HEK293T (cell line): Measurements from ENCODE around the gene IMPDH2.
A peak's percentile ranks its signal among the peaks of the same experiment; 100 is the strongest.

Experiments used
- CTCF ChIA-PET: fragments of 350-600 bp; formaldehyde crosslinking; extraction: SDS; loops from one replicate; lab custom pipeline; 2021; ENCODE audit warnings: antibody characterized with exemption, inconsistent platforms; lab: Yijun Ruan, JAX
- POLR2A ChIA-PET: fragments of 350-600 bp; formaldehyde crosslinking; extraction: SDS; loops from one replicate; lab custom pipeline; 2020; ENCODE audit warnings: antibody characterized with exemption, inconsistent platforms; lab: Yijun Ruan, JAX
- DNase-seq: peaks from one replicate; pipeline ENCODE4 v3.0.0; 2012; ENCODE audit warnings: mixed read lengths; ENCODE audit errors: extremely low spot score
- ARNT ChIP-seq: fragments of 450-650 bp; IDR thresholded peaks from 2 replicates; pipeline ENCODE4 v1.6.1; 2017; ENCODE audit warnings: mild to moderate bottlenecking
- BHLHE40 ChIP-seq: fragments of 450-650 bp; IDR thresholded peaks from 2 replicates; pipeline ENCODE4 v1.6.1; 2016; ENCODE audit warnings: mild to moderate bottlenecking, moderate library complexity, borderline replicate concordance
- CTBP1 ChIP-seq: fragments of 450-650 bp; IDR thresholded peaks from 2 replicates; pipeline ENCODE4 v1.6.1; 2016; ENCODE audit warnings: borderline replicate concordance
- ELF4 ChIP-seq: fragments of 450-650 bp; IDR thresholded peaks from 2 replicates; pipeline ENCODE4 v1.6.1; 2017; ENCODE audit warnings: antibody characterized with exemption
- FOXA1 ChIP-seq: fragments of 450-650 bp; IDR thresholded peaks from 2 replicates; pipeline ENCODE4 v1.6.1; 2016; ENCODE audit warnings: mild to moderate bottlenecking
- FOXK2 ChIP-seq: fragments of 450-650 bp; IDR thresholded peaks from 2 replicates; pipeline ENCODE4 v1.6.1; 2016; ENCODE audit warnings: mild to moderate bottlenecking
- FOXM1 ChIP-seq: fragments of 450-650 bp; IDR thresholded peaks from 2 replicates; pipeline ENCODE4 v1.6.1; 2017; ENCODE audit warnings: mild to moderate bottlenecking, borderline replicate concordance
- HDGF ChIP-seq: fragments of 450-650 bp; IDR thresholded peaks from 2 replicates; pipeline ENCODE4 v1.6.1; 2017; ENCODE audit warnings: antibody characterized with exemption, borderline replicate concordance
- L3MBTL2 ChIP-seq: fragments of 450-650 bp; conservative IDR thresholded peaks from 2 replicates; pipeline ENCODE4 v1.6.1; 2016; ENCODE audit warnings: mild to moderate bottlenecking
- LEF1 ChIP-seq: fragments of 450-650 bp; IDR thresholded peaks from 2 replicates; pipeline ENCODE4 v1.6.1; 2017; ENCODE audit warnings: mild to moderate bottlenecking, borderline replicate concordance
- NFRKB ChIP-seq: fragments of 450-650 bp; IDR thresholded peaks from 2 replicates; pipeline ENCODE4 v1.6.1; 2016; ENCODE audit warnings: mild to moderate bottlenecking, moderate library complexity
- PKNOX1 ChIP-seq: fragments of 450-650 bp; IDR thresholded peaks from 2 replicates; pipeline ENCODE4 v1.6.1; 2016
- SP1 ChIP-seq: fragments of 450-650 bp; IDR thresholded peaks from 2 replicates; pipeline ENCODE4 v1.6.1; 2017
- SUZ12 ChIP-seq: fragments of 450-650 bp; IDR thresholded peaks from 2 replicates; pipeline ENCODE4 v1.6.1; 2016; ENCODE audit warnings: mild to moderate bottlenecking
- TARDBP ChIP-seq: fragments of 450-650 bp; IDR thresholded peaks from 2 replicates; pipeline ENCODE4 v1.6.1; 2016
- ZNF384 ChIP-seq: fragments of 450-650 bp; IDR thresholded peaks from 2 replicates; pipeline ENCODE4 v1.6.1; 2016

Gene IMPDH2

GRCh38 chr3:49029563-49029884 is 326 bp upstream of the IMPDH2 start:
- ChIA-PET POLR2A (interaction anchor here (0.5 to 2.3 kb wide), 21 partner anchors 10 to 312 kb away, joined by 3 to 36 read pairs (median 5); partner anchors contain the start of genes DALRD3, IP6K2, LAMB2 and QARS1), CTCF (interaction anchor here (1.4 kb wide), 1 partner anchor 290 kb away, joined by 3 read pairs; no protein-coding TSS in a partner anchor)
- no peak for DNase-seq
- no peak for TF ChIP-seq L3MBTL2
- TF ChIP-seq SUZ12 = no peak
- no peak for TF ChIP-seq PKNOX1
- no peak for TF ChIP-seq ARNT
- no peak for TF ChIP-seq NFRKB
- TF ChIP-seq LEF1 = no peak
- no peak for TF ChIP-seq FOXK2
- TF ChIP-seq TARDBP = no peak
- TF ChIP-seq ELF4 = no peak

- ChIA-PET CTCF (interaction anchor here (0.7 to 1.4 kb wide), 2 partner anchors 40 to 289 kb away, joined by 3 to 6 read pairs; no protein-coding TSS in a partner anchor), POLR2A (interaction anchor here (1.9 to 2.3 kb wide), 2 partner anchors 9 to 40 kb away, joined by 22 to 36 read pairs; partner anchors contain the start of gene DALRD3)
- TF ChIP-seq TARDBP = no peak
- TF ChIP-seq CTBP1 = no peak
- no peak for TF ChIP-seq FOXA1
- TF ChIP-seq FOXM1 = no peak
- no peak for TF ChIP-seq LEF1
- no peak for TF ChIP-seq NFRKB
- TF ChIP-seq SP1 = no peak
- TF ChIP-seq BHLHE40 = no peak
- TF ChIP-seq FOXK2 = no peak
- TF ChIP-seq L3MBTL2 = no peak
- no peak for TF ChIP-seq HDGF
- no peak for TF ChIP-seq SUZ12
- no peak for TF ChIP-seq PKNOX1
- TF ChIP-seq ARNT = no peak
- no peak for TF ChIP-seq ZNF384
- no peak for TF ChIP-seq ELF4
- no peak for DNase-seq
These were observed 913 bp downstream of the IMPDH2 start for GRCh38 chr3:49028298-49028672.

DNA sequence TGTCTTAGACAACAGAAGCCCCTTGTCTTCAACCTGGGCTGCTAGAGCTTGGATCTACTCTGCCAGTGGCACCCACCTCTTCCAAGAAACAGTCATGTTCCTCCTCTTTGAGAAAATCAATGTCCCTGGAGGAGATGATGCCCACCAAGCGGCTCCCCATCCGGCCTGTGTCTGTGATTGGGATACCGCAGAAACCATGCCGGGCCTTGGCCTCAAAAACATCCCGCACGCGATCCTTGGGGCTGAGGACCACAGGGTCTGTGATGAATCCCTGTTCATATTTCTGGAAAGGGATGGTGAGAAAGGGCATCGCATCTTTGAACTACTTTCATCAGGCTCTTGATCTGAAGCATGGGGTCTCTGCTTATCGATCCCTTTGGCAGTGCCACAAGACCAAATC is 1.6 kb downstream of the IMPDH2 start:
- POLR2A ChIA-PET = interaction anchor here (2.3 to 2.5 kb wide), 2 partner anchors 20 to 39 kb away, joined by 13 to 22 read pairs; partner anchors contain the start of gene WDR6
- DNase-seq = no peak
- CTCF ChIA-PET = no interaction called here
- no peak for TF ChIP-seq ARNT
- TF ChIP-seq NFRKB = no peak
- no peak for TF ChIP-seq BHLHE40
- no peak for TF ChIP-seq FOXK2
- no peak for TF ChIP-seq CTBP1
- TF ChIP-seq FOXM1 = no peak
- no peak for TF ChIP-seq SUZ12
- no peak for TF ChIP-seq TARDBP
- no peak for TF ChIP-seq L3MBTL2
- no peak for TF ChIP-seq HDGF
- TF ChIP-seq SP1 = no peak
- no peak for TF ChIP-seq ZNF384
- TF ChIP-seq ELF4 = no peak; the same call in 1 of the 2 replicates
- no peak for TF ChIP-seq FOXA1
- no peak for TF ChIP-seq PKNOX1
- TF ChIP-seq LEF1 = no peak

GRCh38 chr3:49026536-49026935 is 2.7 kb downstream of the IMPDH2 start:
- no peak for DNase-seq
- CTCF ChIA-PET = no interaction called here
- TF ChIP-seq L3MBTL2 (no peak), ARNT (no peak)
- POLR2A ChIA-PET = interaction anchor here (0.6 to 9.9 kb wide), 4 partner anchors 12 to 94 kb away, joined by 3 to 77 read pairs (median 17); partner anchors contain the start of genes P4HTM, USP19 and WDR6

GRCh38 chr3:49025793-49026520 is 3.2 kb downstream of the IMPDH2 start:
- CTCF ChIA-PET = no interaction called here
- POLR2A ChIA-PET = interaction anchor here (0.6 to 9.9 kb wide), 5 partner anchors 12 to 95 kb away, joined by 3 to 77 read pairs (median 21); partner anchors contain the start of genes P4HTM, QRICH1, USP19 and WDR6
- 0 out of 2 replicates have a peak, but pooled peaks have one; percentile 8 for TF ChIP-seq ELF4
- no peak for TF ChIP-seq ZNF384
- DNase-seq = no peak

- ChIA-PET POLR2A (interaction anchor here (2.5 to 9.9 kb wide), 5 partner anchors 11 to 69 kb away, joined by 13 to 204 read pairs (median 49); partner anchors contain the start of genes P4HTM, QRICH1 and WDR6), CTCF (no interaction called here)
These were observed 4.0 kb downstream of the IMPDH2 start for GRCh38 chr3:49025005-49025792.

More at GRCh38 chr3:49025005-49025792, 4.0 kb downstream of the IMPDH2 start:
- no peak for TF ChIP-seq TARDBP
- DNase-seq = no peak
